ENCODE results near the gene LDB2. TPM values are rescaled to one million over a fixed set of nuclear protein-coding genes. Genes with fewer than 3 reads are reported as not detected.

The LDB2 gene
- total RNA-seq, 1 experiment from 2014 or later = not detected

DNA sequence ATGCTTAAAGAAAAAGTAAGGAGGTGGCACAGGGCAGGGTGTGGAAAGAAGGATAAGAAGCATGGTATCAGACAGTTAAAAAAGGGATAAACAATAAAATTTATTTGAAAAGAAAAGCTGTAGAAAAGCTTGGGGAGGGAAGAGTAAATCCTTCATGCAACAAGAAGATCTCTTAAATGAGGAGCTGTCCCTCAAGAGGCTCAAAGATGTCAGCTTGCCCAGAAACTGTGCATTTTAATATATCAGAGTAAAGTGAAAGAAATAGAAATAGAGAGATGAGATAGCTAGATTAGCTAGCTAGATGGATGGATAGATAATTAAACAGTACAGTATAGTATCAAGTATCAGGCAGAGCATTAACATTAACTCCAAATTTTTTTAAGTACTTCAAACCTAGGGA is 170.3 kb downstream of the LDB2 start:
- DNase-seq (ENCODE audit: extremely low read depth, low read depth) = no peak

DNA sequence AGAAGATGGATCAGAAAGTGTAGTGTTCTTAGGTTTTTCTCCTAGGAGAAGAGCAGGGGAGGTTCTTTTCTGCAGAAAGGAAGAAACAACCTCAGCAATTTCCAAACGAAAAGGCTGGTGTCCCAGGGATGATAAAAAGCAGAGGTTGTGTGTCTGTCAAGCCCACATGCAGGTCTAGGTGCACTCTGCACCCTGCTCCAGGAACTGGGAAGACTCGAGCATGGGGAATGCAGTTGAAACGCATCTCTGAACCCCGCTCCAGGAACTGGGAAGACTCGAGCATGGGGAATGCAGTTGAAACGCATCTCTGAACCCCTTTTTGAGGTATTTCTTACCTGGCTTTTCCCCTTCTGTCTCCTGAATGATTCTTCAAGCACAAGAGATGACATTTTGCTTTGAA is 171.2 kb downstream of the LDB2 start:
- DNase-seq (ENCODE audit: extremely low read depth, low read depth) = no peak

DNA sequence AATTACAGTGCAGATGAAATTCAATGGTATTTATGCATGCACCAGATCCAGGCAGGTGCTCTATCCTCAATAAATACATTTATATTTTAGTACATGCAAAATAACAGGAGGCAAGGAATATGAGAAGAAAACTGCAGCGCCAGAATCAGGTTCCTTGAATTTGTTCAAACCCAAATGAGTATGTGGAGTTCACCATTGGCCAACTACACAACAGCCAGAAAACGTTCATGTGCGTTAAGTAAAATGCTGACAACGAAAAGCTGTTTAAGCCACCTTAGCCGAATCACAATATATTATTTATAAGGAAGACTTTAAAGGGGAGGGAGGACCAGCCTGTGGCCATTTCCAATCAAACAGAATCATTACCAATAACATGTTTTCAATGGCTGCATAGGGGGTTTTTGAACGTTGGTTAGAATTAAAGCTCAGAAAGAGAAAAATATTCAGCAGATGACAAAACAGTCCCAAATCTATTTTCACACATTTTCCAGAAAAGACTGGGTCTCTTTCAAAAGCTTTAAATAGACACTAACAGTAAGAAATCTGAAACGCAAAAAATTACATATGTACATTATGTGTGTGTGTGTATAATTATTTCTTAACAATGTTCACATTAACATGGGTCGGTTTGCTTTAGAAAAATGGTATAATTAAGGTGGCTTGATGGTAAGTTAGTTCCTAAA is 171.9 kb downstream of the LDB2 start:
- DNase-seq (ENCODE audit: extremely low read depth, low read depth) = no peak

DNA sequence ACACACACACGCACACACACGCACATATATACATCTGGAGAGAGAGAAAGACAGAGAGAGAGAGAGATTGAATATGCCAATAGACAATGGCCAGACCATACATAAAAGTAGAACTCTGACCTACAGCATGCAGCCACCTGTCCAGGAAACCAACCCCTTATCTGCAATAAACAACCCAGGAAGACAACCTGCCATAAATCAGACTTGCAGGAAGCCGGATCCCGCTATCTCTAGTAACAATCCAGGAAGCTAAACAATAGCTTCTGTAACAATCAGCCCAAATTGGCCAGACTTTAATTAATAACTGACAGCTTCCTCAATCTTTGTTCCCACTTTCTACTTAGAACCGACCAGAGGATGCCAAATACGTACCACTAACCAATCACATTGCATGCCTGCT is 173.2 kb downstream of the LDB2 start:
- DNase-seq (ENCODE audit: extremely low read depth, low read depth) = no peak

DNA sequence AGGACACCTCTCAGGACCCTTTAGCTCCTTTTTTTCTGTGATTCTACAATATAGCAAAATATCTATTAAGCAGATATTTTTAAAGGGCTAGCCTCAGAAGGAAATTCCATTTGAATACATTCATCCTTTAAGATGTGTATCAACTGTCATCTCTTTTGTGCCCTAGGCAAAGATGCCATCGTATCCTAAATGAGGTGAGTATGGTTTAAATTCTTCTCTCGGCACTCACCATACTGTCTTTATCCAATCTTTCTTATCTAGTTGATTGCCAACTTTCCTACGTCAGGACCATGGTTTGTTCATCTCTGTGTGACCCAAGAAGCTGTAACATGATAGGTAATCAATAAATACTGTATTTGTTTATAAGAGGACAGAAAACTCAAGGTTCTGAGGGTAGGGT is 176.0 kb downstream of the LDB2 start:
- no peak for DNase-seq (ENCODE audit: extremely low read depth, low read depth)

DNA sequence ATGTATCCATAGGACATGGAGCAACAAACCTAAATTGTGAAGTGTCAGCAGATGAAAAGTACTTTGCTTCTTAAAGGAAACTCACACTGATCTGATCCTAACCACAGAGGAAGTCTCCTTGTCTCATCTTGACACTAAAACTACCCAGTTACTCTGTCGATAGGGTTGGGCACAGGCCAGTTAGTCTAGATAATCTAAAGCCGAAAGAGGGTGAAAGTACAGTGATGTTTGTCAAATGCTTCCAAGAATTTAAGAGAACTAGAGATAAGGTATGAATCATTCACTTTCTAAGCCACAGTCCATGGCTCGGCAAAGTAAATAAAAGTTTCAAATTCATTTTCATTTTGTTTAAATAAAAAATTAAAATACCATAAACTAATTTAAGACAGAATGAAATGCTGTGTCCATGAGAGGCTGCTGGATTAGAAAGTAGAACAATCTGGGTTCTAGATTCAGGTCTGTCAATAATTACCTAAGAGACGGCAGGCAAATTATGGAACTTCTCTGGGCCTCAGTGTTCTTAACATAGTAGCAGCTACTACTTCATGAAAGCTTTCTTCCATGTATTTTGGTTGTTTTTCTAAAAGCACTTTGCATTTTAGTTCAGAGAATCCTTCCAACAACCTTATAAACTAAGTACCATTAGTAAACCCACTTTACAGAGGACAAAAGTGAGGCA is 176.7 kb downstream of the LDB2 start:
- no peak for DNase-seq (ENCODE audit: extremely low read depth, low read depth)

DNA sequence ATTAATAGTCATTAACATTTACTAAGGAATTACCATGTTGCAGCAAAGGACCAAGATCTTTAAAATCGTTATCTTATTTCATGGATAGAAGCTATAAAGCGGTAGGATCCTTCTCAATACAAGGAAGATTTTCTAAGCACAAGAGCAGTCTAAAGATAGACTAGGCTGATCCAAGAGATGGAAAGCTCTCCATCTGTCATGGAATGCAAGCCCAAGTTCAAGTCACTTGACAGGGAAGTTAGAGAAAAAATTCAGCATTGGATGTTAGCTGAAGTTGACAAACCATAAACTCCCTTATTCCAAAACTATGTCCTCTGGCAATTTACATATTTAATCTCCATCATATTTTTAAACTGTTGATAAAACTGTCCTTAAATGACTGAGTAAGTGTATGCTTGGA is 177.7 kb downstream of the LDB2 start:
- DNase-seq (ENCODE audit: extremely low read depth, low read depth) = no peak

DNA sequence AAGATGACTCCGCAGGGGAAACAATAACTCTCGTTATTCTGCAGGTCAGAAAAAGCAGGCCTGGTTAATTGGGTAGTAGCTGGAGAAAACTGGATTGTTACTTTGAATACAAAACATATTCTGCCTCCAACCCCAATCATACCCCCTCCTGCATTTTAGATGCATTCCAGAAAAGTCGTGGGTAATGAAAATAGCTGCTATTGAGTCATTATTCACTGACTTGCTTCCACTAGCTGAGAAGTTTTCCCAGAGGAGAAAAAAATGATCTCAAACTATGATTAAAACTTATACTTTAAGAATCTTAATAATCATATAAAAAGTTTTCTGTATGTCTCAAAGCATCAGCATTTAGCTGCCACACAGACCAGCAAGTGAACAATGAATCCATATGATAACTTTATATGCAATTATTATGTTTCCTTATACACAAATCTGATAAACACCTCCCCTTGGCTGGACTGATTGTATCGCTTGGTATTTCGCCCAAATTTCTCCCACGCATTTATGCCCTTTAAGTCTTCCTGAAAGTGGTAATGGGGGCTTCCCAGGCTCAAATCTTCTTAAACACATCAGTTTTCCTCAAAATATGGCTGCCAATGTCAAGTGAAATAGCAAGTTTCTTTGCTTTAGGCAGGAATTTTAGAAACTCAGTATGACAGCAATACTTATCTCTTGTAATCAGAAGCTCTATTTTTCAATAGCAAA is 181.0 kb downstream of the LDB2 start:
- DNase-seq (ENCODE audit: extremely low read depth, low read depth) = no peak

DNA sequence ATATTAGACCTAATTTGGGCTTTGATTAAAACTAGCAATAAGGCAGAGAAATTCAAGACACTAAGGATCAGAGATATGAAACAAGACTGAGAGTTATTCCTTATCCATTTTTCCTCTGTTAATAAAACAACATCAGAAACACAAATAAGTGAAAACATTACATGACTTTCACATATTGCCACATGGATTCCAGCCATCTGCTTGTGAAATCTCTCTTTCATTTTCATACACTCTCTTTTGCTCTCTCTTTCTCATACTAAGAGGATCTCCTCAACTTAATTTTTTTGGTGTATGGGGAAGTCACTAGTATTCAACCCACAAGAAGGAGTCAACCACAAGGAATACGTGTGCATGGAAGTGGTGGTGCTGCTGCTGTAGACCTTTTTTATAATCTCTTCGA is 183.0 kb downstream of the LDB2 start:
- no peak for DNase-seq (ENCODE audit: extremely low read depth, low read depth)

DNA sequence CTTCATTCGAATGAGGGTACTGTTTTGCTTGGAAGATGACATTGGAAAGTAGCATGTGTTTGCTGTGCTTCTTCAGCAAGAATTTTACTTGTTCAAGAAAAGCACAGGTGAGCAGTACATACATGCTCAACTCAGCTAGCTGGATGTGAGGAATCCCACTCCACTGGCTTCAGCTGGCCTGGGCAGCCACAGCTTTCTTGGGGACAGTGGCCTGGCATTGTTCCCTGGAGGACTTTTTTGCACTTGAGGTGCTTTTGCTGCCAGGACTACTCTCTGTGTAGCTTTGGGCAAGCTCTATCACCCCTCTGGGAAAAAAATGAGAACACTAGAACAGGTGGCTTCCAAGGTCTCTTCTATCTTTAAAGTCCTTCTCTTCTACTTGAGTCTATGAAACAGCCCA is 184.3 kb downstream of the LDB2 start:
- no peak for DNase-seq (ENCODE audit: extremely low read depth, low read depth)

DNA sequence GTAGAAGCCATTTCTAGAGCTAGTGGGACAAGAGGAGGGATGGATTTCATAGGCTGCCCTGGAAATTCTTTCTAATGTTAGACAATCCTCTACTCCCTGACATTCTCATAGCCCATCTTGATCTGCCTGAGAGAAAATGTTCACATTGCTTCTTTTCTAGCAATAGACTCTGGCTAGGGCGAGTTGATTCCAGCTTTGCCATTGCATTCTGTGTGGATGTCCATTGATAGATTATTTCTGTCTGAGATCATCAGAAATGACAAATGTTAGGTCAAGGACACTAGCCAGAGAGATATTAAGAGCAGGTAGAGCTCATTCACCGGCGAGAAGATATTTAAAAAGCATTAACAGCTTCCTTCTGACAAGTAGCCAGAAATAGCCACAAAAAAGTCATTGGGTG is 184.7 kb downstream of the LDB2 start:
- DNase-seq (ENCODE audit: extremely low read depth, low read depth) = no peak

DNA sequence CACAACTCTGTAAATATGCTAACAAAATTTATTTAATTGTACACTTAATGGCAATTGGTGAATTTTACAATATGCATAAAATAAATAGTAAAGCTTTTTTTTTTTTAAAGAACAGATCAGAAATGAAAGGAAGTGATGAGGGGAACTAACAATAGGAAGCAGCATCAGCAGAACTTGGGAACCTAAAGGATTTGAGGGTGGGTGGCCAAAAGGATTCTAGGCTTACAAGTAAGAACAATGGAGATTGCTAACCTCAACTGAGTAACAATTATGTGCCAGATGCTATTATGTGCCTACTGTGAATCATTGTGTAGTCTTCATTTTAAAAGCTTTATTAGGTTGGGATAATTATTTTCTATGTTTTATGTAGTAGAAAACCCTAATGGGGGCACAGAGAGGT is 185.2 kb downstream of the LDB2 start:
- DNase-seq (ENCODE audit: extremely low read depth, low read depth) = no peak

DNA sequence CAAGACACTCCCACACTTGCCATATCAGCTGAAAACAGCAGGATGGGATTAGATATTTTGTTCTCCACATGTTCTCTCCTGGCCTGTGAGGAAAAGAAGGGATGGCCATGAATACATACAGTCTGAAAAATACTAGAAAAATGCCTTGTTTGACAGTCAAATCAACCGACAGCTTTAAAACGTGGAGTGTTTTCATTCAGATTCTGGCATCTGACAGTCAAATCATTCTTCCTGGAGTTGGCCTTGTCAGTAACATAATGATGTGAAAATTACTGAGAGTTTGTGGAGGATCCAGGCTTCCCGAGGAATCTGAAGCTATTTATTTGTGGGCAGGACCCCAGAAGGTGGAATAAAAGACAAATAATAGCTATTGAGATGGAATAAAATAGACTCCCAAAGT is 188.2 kb downstream of the LDB2 start:
- DNase-seq (ENCODE audit: extremely low read depth, low read depth) = no peak

DNA sequence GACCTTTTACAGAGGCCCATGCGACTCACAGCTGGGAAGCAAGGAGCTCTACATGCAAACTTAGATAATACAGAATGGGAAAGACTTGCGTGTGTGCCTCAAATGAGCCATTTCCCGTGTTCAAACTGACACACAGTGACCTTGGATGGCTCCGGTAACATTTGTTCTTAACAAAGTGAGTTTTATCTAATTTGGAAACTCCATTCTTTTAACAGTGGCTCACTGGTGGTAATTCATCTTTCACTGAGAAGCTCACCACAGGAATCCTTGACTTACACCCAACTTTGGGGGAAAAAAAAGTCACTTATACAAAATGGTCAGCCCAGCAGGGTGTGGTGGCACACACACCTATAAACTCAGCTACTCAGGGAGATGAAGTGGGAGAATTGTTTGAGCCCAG is 190.6 kb downstream of the LDB2 start:
- no peak for DNase-seq (ENCODE audit: extremely low read depth, low read depth)

DNA sequence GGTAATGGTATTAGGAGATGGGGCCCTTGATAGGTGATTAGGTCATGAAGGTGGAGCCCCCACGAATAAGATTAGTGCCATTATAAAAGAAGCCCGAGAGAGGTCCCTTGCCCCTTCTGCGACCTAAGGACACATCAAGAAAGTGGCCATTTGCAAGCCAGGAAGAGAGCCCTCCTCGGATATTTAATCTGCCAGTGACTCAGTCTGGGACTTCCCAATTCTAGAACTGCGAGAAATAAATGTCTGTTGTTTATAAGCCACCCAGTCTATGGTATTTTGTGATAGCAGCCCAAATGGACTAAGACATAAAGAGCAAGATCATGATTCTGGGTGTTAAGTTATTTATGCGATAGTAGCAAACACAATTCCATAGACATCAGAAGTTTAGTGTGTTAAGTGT is 192.2 kb downstream of the LDB2 start:
- no peak for DNase-seq (ENCODE audit: extremely low read depth, low read depth)

DNA sequence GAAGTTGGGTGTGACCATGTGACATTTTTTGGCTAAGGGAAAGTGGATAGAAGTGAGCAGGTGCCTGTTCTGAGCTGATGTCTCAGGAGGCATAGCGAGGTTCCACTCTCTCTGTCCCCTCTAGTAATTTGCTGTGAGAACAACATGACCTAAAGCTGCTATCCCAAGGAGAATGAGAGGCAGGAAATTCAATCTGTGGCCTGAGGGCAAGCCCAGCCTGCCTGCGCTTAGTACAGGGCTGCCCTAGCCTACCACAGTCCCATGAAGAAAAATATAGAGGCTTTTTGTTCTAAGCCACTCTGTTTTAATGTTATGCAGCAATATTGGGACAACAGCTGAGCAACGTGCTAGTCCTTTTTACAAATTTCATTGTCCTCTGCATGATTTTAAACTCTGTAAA is 193.1 kb downstream of the LDB2 start:
- DNase-seq (ENCODE audit: extremely low read depth, low read depth) = no peak

DNA sequence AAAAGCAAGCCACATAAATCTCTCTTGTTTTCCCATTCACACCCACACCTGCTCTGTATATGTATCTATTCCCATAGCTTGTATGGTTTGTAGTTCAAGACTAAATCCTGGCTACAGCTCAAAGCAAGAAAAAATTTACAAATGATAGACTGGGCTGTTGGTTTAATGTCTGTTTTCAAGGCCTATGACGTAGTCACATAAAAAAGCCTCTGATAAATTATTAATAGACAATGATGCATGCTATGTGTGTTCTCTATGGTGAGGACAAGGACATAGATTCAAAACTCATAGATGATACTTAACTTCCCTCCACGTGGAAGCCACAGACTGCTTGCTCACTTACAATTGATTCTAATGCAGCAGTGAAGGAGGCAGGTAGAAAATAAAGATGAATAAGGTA is 194.0 kb downstream of the LDB2 start:
- DNase-seq (ENCODE audit: extremely low read depth, low read depth) = no peak

DNA sequence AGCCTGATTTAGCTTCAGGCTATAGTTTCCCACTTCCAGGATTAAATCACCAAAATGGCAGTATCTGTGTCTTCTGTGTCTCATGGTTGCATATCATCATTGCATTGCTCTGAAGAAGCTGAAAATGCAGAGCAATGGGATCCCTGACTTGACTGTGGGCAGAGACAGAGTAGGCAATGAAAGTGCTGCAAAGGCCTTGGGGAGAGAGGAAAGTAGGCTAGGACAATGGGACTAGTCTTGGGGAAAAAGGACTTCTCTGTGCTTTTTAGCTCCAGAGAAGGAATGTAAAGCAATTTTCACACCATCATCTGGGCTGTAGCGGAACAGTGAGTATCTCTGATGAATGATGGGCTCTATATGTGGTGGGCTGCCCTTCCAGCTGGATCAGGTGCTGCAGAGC is 202.5 kb downstream of the LDB2 start:
- DNase-seq (ENCODE audit: extremely low read depth, low read depth) = no peak

DNA sequence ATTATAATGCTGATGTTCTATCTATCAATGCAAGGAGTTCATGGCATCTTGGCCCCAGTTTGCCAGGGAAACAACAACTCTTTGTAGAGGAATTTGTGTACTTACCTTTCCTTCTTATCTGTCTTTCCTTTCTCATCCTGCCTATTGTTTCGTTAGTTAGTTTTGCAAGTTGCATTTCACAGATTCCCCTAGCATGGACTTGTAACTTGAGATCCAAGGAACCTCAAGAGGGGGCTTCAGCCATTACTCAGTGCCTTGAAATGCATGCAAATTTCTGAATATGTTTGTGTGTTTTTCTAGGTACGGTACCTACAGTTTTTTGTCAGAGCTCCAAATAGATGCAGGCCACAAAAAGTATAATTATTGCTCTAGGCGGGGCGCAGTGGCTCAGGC is 203.6 kb downstream of the LDB2 start:
- no peak for DNase-seq (ENCODE audit: extremely low read depth, low read depth)

DNA sequence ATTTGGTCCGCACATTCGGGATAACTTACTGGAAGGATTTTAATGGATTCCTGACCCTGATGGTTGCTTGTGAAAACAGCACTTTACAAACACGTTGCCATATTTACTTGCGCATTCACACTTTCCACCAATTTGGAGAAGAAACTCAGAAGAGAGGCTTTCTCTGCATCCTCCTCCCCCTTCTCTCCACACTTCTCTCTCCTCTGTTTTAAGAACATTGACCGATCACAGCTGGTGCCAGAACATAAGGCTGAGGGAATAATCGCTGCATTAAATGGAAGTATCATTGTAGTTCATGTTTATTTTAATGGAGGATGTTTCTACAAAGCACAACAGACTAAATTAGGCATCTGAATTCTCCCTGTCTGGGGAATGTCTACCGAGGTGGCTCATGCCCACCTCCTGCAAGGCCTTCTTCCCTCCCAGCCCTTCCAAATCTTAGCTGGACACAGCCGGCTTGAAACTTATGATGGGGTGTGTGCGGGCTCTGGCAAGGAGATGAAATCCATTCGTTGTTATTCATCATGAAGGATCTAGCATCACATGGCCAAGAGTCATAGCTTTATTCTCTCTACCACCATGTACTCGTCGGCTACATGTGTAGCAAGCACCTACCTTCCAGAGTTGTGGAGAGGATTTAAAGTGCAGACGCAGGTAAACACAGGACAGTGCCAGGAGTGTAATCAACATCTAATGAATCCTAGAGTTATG is 204.1 kb downstream of the LDB2 start:
- DNase-seq (ENCODE audit: extremely low read depth, low read depth) = no peak

DNA sequence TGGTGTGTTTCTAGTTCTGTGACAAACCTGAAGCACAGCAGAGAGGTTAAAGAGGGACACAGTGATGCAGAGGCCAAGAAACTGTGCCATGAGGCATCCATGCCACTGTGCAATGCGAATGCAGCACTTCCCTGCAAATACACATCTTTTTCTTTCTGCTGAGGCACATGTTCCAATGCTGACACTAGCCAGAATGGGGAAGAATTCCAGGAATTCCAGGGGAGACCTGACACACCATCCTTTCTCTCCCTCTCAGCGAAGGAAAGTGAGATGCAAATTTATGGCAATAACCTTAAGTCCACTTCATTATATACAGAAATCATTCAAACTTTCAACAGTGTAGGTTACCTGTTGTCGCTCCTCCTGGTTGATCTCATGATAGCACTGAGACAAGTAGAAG is 204.8 kb downstream of the LDB2 start:
- no peak for DNase-seq (ENCODE audit: extremely low read depth, low read depth)

Measured in NCI-H460 (cell line).